Fibroblast of the aortic adventitia (primary cell): ENCODE results near the gene STKLD1. TPM values are rescaled to one million over a fixed set of nuclear protein-coding genes. Genes with fewer than 3 reads are reported as not detected.
A peak's percentile ranks its signal among the peaks of the same experiment; 100 is the strongest.

Experiments
- DNase-seq: peaks from one replicate; pipeline ENCODE4 v3.0.0-alpha.2; 2010; ENCODE audit warnings: low read depth
- H3K4me3 ChIP-seq: 2 replicates; pipeline ENCODE4 v1.5.1; 2011; ENCODE audit warnings: low read depth, mild to moderate bottlenecking, control low read depth, low read length, moderate library complexity
- CTCF ChIP-seq: IDR thresholded peaks from 2 replicates; pipeline ENCODE4 v1.5.1; 2011; ENCODE audit warnings: mild to moderate bottlenecking, low read length, control low read depth, inconsistent platforms; ENCODE audit not compliant: insufficient read depth
- total RNA-seq: library from RNA; depleted of rRNA; stranded (reverse); fragments of >200 nt; gene quantifications from 2 replicates; pipeline ENCODE4 v1.2.3, GENCODE V29; 2012; ENCODE audit warnings: low replicate concordance

The STKLD1 gene
- total RNA-seq, 1 donor, result 1.3 TPM

- peak; percentile 64 for DNase-seq
- TF ChIP-seq CTCF, result no peak
- H3K4me3 ChIP-seq, result peak within 1 kb of the TSS; percentile 90
Measured at GRCh38 chr9:133356391-133357091, 19.6 kb upstream of the STKLD1 start, which contains the start of the genes SURF1 and SURF2. TSS of gene SURF1 (minus strand) at chr9:133356487. CDS start at chr9:133356453, 34 bp downstream. TSS of gene SURF2 (plus strand) at chr9:133356550. CDS start at chr9:133356593, 43 bp downstream.

- no peak for DNase-seq
- no peak for TF ChIP-seq CTCF
- peak overlapping the region; percentile 90 for H3K4me3 ChIP-seq
Measured at GRCh38 chr9:133357656-133358055, 18.5 kb upstream of the STKLD1 start.

- no peak for DNase-seq
- TF ChIP-seq CTCF, result peak; percentile 30
- no peak overlapping the region for H3K4me3 ChIP-seq
Measured at GRCh38 chr9:133359399-133360175, 16.6 kb upstream of the STKLD1 start.

GRCh38 chr9:133360400-133361393 is 15.5 kb upstream of the STKLD1 start:
- DNase-seq, result no peak
- no peak for TF ChIP-seq CTCF
- no peak overlapping the region for H3K4me3 ChIP-seq

- no peak overlapping the region for H3K4me3 ChIP-seq
- no peak for TF ChIP-seq CTCF
- DNase-seq, result no peak
Measured at GRCh38 chr9:133361507-133362092, 14.6 kb upstream of the STKLD1 start.
